Inferior parietal cortex (tissue), 1 donor: ENCODE data around the gene ZNF414.
"Not testable (repeated sequence)": the region's sequence is repeated elsewhere in the genome, so short reads cannot be mapped to it uniquely, and the experiment has no call there.

ENCODE experiments used
- DNase-seq: peaks from one replicate; pipeline ENCODE4 v3.0.0-alpha.2; 2016; ENCODE audit errors: extremely low spot score

ZNF414 gene, protein sequence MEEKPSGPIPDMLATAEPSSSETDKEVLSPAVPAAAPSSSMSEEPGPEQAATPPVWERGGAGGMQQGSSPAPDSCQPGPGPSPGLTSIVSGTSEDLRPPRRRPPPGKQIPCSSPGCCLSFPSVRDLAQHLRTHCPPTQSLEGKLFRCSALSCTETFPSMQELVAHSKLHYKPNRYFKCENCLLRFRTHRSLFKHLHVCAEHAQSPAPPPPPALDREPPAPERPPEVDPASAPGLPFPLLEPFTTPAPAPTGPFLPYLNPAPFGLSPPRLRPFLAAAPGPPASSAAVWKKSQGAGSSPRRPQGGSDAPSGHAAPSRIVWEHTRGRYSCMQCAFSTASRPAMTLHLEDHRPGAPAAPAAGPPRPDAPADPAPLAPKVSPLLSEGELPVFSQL

DNA sequence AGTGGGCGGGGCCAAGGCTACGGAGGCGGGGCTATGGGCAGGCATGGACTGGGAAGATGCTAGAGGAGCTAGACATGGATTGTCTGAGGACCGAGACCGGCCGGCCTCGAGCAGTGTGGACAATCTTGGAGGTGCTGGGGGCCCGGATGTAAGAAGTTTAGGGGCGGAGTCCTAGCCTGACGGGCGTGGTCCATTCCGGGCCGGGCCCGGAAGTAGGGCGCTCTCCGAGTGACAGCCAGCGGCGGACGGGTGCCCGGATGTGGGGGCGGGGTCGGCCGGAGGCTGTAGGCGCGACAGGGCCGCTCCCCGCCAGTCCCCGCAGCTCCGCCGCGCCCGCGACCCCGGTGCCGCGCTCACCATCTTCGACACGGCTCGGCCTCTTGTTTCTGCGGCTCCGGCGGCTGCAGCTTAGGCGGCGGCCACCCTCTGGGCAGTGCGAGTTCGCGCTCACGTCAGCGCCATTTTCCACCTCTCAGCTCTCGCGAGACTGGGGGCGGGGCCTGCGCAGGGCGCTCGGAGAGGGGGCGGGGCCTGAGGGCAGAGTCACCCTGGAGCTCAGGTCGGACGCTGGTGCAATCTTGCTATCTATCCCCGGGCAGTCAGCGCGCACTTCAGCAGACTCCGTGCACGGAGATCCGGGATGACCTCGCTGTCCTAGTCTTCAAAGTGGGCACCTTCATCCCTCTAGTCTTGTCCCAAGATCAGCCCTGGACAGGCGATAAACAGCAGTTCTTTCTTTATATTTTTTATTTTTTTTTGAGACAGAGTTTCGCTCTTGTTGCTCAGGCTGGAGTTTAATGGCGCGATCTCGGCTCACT lies at the start of gene ZNF414:
ZNF414 (minus strand) TSS at position 481 of the 818 bp plus-strand sequence; CDS start at position 360, 121 bp downstream.
- DNase-seq = peak; percentile 91

DNA sequence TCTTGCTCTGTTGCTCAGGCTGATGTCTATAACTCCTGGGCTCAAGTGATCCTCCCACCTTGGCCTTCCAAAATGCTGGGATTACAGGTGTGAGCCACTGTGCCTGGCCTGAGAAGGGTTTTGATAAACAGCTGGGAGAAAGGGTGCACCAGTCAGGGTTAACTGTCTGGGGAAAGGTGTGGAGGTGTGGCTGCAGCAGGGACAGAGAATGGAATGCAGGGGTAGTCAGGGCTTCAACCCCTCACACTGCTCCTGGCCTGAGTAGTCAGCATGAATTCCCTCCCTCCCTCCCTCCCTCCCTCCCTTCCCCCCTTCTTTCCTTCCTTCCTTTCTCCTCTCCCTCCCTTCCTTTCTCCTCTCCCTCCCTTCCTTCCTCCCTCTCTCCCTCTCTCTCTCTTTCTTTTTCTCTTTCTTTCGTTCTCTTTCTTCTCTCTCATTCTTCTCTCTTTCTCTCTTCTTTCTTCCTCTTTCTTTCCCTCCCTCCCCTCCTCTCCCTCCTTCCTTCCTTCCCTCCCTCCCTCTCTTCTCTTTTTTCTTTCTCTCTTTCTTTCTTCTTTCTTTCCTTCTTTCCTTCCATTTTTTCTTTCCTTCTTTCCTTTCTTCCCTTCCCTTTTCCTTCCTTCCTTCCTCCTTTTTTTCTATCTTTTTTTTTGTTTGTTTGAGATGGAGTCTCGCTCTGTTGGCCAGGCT lies 47.3 kb upstream of the ZNF414 start:
- no peak for DNase-seq

DNA sequence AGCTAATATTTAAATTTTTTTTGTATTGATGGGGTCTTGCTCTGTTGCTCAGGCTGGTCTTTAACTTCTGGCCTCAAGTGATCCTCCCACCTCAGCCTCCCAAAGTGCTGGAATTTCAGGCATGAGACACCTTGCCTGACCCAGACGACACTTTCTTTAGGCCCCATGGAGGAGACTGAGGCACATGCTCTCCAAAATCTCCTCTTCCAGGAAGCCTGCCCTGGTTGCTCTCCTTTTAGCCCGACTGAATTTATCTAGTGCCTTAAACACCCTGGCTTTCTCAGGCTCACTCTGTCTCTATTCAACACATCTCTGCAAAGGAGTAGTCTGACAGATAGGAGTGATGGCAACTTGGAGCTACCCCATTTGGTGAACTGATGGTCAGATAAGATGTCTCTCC lies 44.4 kb upstream of the ZNF414 start:
- DNase-seq = no peak

DNA sequence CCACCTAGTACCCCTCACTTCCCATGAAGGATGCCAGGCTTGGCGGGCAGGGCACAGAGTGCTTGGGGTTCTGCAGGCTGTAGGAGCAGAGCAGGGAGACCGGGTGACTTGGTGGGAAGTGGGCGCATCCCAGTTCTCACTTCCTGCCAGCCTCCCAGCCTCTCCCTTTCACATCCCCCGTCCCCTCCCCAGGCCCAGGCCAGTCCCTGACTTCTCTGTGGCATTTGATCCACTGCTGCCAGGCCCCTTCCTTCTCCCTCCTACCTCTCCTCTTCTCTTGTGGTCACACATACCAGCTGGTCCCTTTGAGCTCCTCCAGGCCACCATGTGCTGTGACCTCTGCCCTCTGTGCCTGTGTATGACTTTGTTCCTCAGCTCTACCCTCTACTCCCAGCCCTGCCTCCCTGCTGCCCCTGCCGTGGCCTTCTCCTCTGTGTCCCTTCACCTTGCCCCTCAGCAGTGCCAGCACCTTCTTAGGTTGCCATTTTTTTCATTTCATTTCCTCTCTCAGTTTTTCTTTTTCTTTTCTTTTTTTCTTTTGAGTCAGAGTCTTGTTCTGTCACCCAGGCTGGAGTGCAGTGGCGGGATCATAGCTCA lies 43.8 kb upstream of the ZNF414 start:
- DNase-seq = no peak

DNA sequence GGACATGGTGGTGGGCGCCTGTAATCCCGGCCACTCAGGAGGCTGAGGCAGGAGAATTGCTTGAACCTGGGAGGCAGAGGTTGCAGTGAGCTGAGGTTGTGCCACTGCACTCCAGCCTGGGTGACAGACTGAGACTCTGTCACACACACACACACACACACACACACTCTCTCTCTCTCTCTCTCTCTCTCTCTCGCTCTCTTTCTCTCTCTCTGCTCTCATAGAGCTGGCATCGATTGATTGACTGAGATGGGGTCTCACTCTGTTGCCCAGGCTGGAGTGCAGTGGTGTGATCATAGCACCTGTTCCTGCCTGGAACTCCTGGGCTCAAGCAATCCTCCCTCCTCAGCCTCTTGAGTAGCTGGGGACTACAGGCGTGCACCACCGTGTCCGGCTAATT lies 39.8 kb upstream of the ZNF414 start:
- not testable (repeated sequence) for DNase-seq

DNA sequence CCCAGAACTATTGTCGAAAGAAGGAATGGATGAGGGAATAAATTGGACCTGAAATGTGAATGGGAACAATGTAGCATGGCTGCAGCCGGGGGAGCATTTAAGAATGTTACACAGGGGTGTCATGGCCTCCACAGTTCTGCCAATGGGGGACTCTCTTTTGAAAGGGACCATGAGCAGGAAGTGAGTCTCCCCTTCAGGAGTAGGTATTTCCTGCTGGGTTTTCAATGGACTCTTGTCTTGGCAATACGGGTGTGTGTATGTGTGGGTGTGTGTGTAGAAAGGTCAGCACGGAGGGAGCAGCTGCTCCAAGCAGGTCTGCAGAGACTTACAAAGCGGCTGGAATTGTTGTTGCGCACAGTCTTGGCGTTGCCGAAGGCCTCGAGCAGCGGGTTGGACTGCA lies 38.8 kb upstream of the ZNF414 start:
- DNase-seq = no peak

DNA sequence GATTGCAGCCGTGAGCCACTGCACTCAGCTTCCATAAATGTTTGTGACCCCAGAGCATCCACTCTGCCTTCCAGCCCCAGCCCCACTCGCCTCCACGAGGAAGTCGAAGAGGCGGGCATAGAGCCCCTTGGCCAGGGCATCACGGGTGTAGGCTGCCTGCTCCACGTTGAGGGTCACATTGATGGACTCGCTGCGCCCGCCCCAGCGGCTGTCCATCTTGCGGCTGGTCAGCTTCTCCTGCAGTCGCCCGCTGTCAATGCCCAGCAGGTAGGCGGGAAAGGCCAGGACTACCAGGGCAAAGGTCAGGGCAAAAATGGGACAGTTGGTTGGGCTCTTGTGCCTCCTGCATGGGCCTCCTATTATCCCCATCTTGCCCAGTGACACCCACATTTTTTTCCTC lies 36.1 kb upstream of the ZNF414 start:
- no peak for DNase-seq

DNA sequence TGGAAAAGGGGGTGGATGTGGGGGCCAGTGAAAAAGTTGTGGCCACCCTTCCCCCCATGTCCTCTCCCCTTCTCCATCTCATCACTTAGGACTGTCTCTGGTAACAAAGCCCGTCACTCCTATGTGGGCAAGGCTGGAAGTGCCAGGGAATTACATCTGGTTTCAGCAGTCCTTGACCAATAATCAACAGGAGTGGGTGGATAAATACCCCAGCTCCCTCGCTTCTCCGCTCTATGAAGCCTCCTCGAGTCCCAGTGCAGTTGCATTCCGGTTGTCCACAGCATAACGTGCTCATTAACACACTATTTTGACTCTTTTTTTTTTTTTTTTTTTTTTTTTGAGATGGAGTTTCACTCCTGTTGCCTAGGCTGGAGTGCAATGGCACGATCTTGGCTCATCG lies 31.8 kb upstream of the ZNF414 start:
- DNase-seq = no peak

DNA sequence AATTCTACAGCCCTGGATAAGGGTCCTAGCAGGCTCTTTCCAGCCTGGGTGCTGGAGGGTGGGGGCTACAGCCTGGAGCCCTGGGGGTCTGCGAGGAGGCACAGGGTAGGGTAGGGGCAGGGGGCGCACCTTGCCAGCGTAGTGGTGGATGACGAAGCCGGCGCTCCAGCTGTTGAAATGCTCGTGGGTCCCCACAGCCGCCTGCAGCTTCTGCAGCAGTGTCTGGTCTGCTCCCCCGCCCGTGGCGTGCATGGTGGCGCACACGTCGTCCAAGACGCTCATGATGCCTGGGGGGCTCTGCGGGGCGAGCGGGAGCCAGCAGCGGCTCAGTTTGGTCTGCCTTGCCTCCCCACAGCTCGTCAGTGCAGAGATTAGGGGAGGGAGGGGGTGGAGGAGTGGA lies 30.2 kb upstream of the ZNF414 start:
- no peak for DNase-seq

DNA sequence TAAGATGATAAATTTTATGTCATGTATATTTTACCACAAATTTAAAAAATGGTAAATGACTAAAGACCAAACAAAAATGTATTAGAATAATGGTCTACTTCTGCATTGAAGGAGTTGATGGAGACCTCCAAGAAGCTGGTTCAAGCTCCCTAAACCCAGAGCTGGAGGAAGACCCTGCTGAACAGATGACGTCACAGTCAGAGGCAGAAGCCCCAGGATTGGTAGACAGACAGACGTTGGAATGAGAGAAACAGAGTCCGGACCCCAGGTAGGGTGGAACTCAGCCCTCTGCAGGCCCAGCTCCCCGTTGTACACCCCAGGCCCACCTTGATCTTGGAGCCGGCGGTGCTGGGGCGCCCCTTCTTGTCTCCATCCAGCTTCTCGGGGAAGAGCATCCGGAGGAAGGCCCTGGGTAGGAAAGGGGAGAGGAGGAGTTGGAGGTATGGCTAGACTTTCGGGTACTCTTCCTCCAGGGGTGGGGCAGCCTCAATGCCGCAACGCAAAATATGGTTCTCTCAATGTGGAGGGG lies 25.7 kb upstream of the ZNF414 start:
- no peak for DNase-seq

DNA sequence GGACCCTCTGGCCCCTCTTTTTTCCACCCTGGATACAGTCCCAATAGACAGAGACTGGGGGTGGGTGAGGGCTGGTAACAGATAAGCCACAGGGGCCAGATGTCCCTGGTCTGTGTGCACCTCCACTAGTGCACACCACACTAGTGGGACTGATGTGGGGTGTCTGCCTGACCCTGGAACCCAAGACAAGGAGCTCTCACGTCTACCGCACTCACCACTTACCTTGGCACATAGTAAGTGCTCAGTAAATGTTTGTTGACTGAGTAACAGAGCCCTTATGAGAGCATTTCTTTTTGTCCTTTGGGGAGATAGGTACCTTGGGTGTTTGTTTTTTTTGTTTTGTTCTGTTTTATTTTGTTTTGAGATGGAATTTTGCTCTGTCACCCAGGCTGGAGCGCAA lies 23.1 kb upstream of the ZNF414 start:
- DNase-seq = no peak

DNA sequence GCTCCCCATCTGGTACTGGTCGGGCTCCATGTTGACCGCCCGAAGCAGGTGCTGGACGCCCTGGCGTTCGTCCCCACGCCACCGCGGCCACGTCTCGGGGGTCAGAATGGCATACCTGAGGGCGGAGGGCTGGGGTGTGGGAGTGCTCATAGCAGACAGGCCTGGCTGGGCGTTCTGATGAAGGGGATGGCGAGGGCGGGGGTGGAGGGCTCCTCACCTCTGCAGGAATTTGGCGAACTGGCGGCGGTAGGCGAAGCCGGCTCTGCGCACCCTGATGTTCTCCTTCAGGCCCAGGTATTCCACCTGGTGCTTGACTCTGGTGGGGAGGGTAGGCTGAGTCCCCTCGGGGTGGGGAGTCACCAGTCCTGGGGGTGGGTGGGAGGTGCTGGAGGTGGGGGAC lies 22.3 kb upstream of the ZNF414 start:
- DNase-seq = no peak

DNA sequence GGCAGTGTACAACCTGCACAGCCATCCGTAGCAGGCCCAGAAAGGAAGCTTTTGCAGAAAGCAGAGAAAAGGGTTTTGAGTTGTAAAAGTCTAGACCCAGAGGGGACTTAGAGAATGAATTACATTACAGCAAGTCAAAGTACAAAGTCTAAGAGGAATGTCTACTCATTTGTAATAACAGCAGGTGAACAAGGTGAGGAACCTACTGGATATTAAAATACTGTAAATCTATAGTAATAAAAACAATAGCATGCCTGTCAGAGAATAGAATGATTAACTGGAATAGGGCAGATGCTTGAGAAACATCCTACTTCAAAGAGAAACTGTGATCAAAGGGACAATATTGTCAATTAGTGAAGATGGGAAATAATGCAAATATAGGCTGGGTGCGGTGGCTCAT lies 18.3 kb upstream of the ZNF414 start:
- DNase-seq = no peak

DNA sequence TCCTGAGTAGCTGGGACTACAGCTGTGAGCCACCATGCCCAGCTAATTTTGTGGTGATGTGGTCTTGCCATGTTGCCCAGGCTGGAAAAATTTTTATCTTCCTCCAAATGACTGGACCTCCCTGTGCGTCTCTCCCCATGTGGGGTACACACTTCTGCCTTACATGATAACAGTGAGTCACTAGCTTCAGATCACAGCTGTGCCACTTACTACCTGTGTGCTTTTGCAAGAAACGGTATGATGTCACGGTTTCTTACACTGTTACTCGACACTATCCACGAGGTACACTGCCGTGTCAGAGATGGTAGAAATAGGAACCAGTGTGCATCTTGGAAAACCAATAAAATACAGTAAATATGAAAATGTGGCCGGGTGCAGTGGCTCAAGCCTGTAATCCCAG lies 17.5 kb upstream of the ZNF414 start:
- no peak for DNase-seq

DNA sequence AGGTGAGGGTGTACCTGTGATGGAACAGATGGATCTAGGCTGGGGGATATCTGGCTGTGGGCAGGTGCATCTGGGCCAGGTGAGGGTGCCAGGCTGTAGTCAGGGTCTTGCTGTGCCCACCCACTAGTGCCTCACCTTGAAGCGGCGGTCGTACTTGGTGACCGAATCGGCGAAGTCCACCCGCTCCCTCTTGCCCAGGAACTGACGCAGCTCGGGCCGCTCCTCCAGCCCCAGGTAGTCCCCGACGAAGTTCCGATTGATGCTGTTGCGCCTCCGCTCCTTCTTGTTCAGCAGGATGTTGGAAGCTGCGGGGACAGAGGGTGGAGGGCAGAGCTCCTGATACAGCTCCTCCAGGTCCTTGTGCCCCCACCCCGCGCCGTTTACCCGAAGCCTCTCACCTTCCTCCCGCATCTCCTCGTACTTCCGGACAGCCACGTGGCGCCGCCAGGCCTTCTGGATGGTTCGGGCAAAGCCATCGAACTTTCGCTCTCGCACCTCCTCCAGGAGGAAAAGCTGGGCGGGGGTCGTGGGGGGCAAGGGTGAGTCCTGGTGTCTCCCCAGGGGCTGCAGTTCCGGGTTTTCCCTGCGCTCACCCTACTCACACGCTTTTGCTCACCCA lies 16.2 kb upstream of the ZNF414 start:
- no peak for DNase-seq

DNA sequence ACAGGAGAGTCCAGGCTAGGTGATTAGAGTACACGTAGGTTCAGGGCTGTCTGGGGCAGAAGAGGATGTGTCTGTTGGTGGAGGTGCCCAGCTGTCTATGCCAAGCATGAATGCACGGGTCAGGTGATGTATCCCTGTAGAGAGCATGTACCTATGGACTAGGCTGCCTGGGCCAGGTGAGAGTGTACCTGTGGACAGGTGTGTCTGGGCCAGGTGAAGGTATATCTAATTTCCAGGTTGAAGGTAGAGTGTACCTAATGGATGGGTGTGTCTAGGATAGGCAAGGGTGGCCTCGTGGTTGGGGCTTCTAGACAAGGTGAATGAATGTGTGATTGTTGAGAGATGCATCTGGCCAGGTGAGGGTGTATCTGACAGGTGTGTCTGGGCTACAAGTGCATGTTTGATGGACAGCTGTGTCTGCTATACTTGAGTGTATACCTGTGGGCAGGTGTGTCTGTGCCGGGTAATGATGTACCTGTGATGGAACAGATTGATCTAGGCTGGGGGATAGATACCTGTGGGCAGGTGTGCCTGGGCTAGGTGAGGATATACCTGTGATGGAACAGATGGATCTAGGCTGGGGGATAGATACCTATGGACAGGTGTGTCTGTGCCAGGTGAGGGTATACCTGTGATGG lies 15.5 kb upstream of the ZNF414 start:
- DNase-seq = no peak

DNA sequence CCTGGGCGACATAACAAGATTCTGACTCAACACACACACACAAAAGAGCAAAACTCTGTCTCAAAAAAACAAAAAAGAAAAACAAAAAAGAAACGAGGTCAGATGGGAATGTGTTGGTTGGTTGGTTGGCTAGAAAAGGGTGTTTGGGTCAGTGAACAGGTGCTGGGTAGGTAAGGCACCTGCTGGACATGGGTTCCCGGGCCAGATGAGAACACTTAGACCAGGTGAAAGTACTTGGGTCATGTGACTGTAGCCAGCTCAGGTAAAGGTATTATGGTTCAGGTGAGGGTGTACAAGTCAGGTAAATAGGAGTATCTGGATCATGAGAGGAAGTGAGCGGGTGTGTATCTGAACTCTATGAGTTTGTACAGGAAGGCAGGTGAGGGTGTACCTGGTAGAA lies 14.5 kb upstream of the ZNF414 start:
- DNase-seq = no peak

DNA sequence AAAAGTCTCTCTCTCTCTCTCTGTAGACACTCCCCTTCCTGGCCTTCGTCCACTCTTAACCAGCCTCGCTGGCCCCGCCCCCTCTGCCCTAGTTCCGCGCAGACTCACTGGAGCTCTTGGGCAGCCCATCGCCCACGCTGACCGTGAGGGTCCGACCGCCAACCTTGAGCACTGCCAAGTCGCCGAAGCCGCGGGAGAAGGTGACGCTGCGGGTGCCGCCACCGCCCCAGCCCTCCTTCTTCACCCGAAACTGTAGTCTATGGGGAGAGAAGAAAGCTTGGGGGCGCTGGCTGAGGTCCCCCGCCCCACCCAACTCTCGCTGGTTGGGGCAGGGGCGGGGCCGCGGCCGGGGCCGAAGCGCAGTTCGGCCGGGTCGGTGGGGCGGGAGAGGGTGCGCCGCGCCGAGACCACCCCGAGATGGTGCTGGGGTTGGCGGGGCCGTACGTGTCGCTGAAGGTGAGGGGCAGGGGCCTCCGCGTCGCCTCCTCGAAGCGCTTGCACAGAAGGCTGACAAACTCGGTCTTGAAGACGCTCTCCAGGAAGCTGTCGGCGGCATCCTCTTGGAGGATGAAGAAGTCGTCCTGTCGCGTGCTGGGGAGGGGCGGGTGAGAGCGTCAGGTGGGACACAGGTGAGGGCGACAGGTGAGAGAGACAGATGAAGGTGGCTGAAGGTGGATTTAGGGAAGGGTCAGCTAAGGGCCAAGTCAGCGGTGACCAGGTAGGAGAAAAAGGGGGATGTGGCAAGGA lies 12.6 kb upstream of the ZNF414 start:
- peak; percentile 84 for DNase-seq

DNA sequence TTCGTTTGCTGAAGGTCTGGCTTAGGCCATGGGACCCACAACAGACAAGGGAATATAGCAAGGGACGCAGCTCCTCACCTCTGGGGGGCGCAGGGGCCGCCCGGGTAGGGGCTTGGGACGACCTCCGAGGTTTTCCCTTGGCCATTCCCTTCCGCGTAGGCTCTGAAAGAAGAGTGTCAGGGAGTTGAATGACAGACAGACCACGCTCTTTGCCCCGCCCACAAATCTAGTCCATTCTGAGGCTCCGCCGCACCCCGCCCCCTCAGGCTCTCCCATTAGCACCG lies 11.4 kb upstream of the ZNF414 start:
- DNase-seq = no peak

DNA sequence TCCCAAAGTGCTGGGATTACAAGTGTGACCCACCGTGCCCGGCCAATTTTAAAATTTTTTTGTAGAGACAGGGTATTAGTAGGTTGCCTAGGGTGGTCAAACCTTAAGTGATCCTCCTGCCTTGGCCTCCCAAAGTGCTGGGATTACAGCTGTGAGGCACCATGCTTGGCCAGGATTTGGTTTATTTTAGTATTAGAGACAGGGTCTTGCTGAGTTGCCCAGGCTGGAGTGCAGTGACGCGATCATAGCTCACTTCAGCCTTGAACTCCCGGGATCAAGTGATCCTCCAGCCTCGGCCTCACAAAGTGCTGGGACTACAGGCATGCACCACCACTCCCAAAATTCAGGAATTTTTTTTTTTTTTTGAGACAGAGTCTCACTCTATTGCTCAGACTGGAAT lies 5.4 kb upstream of the ZNF414 start:
- no peak for DNase-seq

DNA sequence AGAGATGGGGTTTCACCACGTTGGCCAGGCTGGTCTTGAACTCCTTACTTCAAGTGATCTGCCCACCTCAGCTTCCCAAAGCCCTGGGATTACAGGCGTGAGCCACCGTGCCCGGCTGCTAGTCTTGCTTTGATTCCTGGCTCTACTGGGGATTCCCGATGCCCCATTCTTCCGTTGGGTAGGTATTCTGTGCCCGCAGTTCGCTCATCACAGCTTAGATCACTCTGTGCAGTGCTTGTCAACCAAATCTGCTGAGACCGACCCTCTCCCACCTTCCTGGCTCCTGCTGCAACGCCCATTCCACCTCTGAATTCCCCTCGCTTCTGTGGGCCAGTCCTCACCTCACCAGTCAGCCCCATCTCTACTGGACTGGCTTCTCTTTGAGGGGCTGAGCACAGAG lies 4.6 kb upstream of the ZNF414 start:
- DNase-seq = no peak
